IPS DF 6.9 (cell line): ENCODE data around the gene IL26.
"Not testable (repeated sequence)": the region's sequence is repeated elsewhere in the genome, so short reads cannot be mapped to it uniquely, and the experiment has no call there.

Experiments
- DNase-seq: peaks from one replicate; pipeline ENCODE4 v3.0.0-alpha.2; 2013; ENCODE audit warnings: low read depth, low spot score
- H3K27ac ChIP-seq: one replicate; pipeline ENCODE4 v1.5.1; 2013; ENCODE audit warnings: low read length, control low read depth
- H3K27me3 ChIP-seq: 2 replicates; pipeline ENCODE4 v1.6.1; 2013; ENCODE audit warnings: mild to moderate bottlenecking, low read length; ENCODE audit not compliant: control insufficient read depth, insufficient read depth
- H3K36me3 ChIP-seq: 2 replicates; pipeline ENCODE4 v1.6.1; 2013; ENCODE audit warnings: low read length; ENCODE audit not compliant: control insufficient read depth, insufficient read depth
- H3K4me1 ChIP-seq: 2 replicates; pipeline ENCODE4 v1.6.1; 2013; ENCODE audit warnings: low read length; ENCODE audit not compliant: control insufficient read depth, insufficient read depth
- H3K4me3 ChIP-seq: 2 replicates; pipeline ENCODE4 v1.5.1; 2013; ENCODE audit warnings: mild to moderate bottlenecking, low read length
- H3K9me3 ChIP-seq: 2 replicates; pipeline ENCODE4 v1.6.1; 2013; ENCODE audit warnings: low read length, inconsistent platforms; ENCODE audit not compliant: control insufficient read depth, insufficient read depth
- WGBS: extraction: QIAGEN DNeasy Blood & Tissue Kit; methylation state at CpG from one replicate; pipeline ENCODE4 v1.1.7; 2013; ENCODE audit warnings: mixed read lengths, missing lambda C conversion rate; ENCODE audit not compliant: insufficient read length, insufficient coverage; 5-methylcytosine and 5-hydroxymethylcytosine counted together

The IL26 gene

GRCh38 chr12:68176257-68176656 is 49.4 kb downstream of the IL26 start:
- H3K4me3 ChIP-seq: no peak overlapping the region
- H3K36me3 ChIP-seq: no peaks in the 10 kb centered on the region
- no peak for DNase-seq
- H3K27me3 ChIP-seq: no peaks in the 10 kb centered on the region
- no peaks in the 10 kb centered on the region for H3K9me3 ChIP-seq
- no peak overlapping the region for H3K27ac ChIP-seq
- no peaks in the 10 kb centered on the region for H3K4me1 ChIP-seq

DNA sequence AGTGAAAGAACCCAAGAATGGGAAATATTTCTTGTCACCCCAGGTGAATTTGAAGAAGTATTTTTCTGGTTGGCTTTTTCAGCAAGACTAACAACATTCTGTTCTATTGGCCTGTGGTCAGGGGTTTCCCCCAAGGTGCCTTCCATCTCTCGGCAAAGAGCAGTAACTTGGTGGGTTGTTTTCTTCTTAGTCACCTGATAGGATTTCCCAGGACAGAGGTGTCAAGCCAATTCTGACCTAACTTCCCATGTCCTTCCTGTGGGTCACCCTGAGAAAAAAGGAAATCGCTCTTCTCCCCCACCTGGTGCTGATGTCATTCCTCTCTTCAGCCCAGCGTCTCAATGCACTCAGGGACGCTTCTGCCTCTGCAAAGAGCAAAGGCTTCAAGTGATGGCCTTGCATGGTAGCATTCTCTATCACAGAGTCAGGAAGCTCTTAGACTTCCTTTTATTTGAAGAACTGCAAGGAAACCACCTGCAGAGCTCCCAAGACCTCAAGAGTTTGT is 50.0 kb downstream of the IL26 start:
- H3K27ac ChIP-seq: no peak overlapping the region
- H3K9me3 ChIP-seq: no peaks in the 10 kb centered on the region
- H3K27me3 ChIP-seq: no peaks in the 10 kb centered on the region
- WGBS: no CpG with 5 or more reads among the region's 4 CpGs
- H3K36me3 ChIP-seq: no peaks in the 10 kb centered on the region
- no peak overlapping the region for H3K4me3 ChIP-seq
- H3K4me1 ChIP-seq: no peaks in the 10 kb centered on the region
- DNase-seq: no peak

GRCh38 chr12:68174761-68175160 is 50.8 kb downstream of the IL26 start:
- H3K27me3 ChIP-seq, H3K4me1 ChIP-seq, H3K4me3 ChIP-seq, DNase-seq, H3K36me3 ChIP-seq, H3K27ac ChIP-seq, H3K9me3 ChIP-seq: not testable (repeated sequence)
- WGBS: no CpG with 5 or more reads among the region's 3 CpGs

DNA sequence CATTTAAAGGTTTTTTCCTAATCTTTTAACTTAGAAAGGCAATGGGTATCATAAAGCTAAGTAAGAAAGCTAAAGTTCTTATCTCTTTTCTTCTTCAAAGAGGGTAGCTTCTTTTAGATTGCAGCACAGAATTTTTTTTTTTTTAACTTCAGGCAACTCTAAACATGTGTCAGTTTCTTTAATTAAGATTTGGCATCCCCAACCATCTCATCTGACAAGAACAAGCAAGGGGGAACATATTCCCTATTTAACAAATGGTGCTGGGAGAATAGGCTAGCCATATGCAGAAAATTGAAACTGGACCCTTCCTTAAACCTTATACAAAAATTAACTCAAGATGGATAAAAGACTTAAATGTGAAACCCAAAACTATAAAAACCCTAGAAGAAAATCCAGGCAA is 51.8 kb downstream of the IL26 start:
- Histone ChIP-seq H3K4me3 (no peak overlapping the region), H3K27ac (no peak overlapping the region), H3K4me1 (no peaks in the 10 kb centered on the region), H3K36me3 (no peaks in the 10 kb centered on the region), H3K9me3 (no peaks in the 10 kb centered on the region), H3K27me3 (no peaks in the 10 kb centered on the region)
- no peak for DNase-seq

- Histone ChIP-seq H3K4me3 (no peak overlapping the region), H3K4me1 (no peaks in the 10 kb centered on the region), H3K27me3 (no peaks in the 10 kb centered on the region), H3K9me3 (no peaks in the 10 kb centered on the region), H3K27ac (no peak overlapping the region), H3K36me3 (no peaks in the 10 kb centered on the region)
- DNase-seq: no peak
- WGBS: no CpG with 5 or more reads among the region's 2 CpGs
Observed at GRCh38 chr12:68170726-68171125, 54.9 kb downstream of the IL26 start.

DNA sequence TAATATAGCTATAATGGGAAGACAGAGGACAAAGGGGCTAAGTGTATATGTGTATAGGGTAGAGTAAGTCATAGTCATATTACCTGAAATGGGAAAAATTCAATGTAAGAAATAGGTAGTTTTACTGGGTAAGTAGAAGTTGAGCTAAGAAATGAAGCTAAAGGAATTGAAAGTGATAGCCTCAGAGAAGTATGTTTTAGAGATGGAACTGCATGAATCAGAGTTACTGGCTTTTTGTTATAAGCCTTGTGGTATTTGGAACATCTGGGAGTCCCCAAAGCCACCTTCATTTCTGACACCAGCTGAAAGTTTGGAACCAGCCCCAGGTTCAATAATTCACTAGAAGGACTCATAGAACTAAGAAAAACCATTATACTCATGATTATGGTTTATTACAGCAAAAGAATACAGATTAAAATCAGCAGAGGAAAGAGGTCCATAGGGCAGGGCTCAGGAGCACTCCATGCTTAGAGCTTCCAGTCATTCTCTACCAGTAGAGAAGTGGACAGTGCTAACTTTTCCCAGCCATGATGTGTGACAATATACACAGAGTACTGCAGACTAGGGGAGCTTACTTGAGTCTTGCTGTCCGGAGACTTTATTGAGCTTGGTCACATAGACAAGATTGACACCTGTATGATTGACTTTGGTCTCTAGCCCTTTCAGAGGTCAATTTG is 56.3 kb downstream of the IL26 start:
- Histone ChIP-seq H3K4me3 (no peak overlapping the region), H3K27me3 (no peaks in the 10 kb centered on the region), H3K36me3 (no peaks in the 10 kb centered on the region), H3K9me3 (no peaks in the 10 kb centered on the region), H3K4me1 (no peaks in the 10 kb centered on the region), H3K27ac (no peak overlapping the region)
- no peak for DNase-seq
- no CpG with 5 or more reads among the region's 1 CpG for WGBS

DNA sequence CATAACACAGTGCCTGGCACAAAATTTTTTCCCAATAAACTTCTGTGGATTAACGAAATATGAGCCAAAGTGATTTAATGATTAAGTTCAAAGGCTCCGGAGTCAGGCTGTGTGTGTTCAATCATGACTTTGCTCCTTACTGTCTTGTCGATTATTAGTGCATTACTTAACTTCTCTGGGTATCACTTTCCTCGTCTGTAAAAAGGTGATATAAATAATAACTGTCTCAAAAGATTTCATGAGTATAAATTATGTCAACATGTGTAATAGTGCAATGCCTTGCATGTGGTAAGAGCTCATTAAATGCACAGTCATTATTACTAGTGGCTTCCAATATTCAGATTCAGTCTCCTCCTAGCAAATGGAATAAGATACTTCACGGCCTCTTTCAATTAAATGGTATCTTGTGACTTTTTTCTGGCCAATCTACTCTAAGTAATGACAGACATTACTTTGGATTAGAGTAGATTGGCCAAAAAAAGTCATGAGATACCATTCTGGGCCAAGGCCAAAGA is 59.2 kb downstream of the IL26 start:
- H3K4me3 ChIP-seq: no peak overlapping the region
- DNase-seq: no peak
- no peaks in the 10 kb centered on the region for H3K9me3 ChIP-seq
- no peaks in the 10 kb centered on the region for H3K36me3 ChIP-seq
- no peaks in the 10 kb centered on the region for H3K4me1 ChIP-seq
- no CpG with 5 or more reads among the region's 5 CpGs for WGBS
- H3K27me3 ChIP-seq: no peaks in the 10 kb centered on the region
- no peak overlapping the region for H3K27ac ChIP-seq

- H3K4me3 ChIP-seq: no peak overlapping the region
- DNase-seq: no peak
- no CpG with 5 or more reads among the region's 4 CpGs for WGBS
- no peaks in the 10 kb centered on the region for H3K9me3 ChIP-seq
- no peaks in the 10 kb centered on the region for H3K27me3 ChIP-seq
- no peaks in the 10 kb centered on the region for H3K36me3 ChIP-seq
- H3K4me1 ChIP-seq: no peaks in the 10 kb centered on the region
- no peak overlapping the region for H3K27ac ChIP-seq
Observed at GRCh38 chr12:68163560-68164081, 62.0 kb downstream of the IL26 start.

- no peak overlapping the region for H3K27ac ChIP-seq
- no peak overlapping the region for H3K4me3 ChIP-seq
- H3K36me3 ChIP-seq: no peaks in the 10 kb centered on the region
- H3K27me3 ChIP-seq: no peaks in the 10 kb centered on the region
- no peaks in the 10 kb centered on the region for H3K9me3 ChIP-seq
- WGBS: no CpG with 5 or more reads among the region's 2 CpGs
- no peak for DNase-seq
- H3K4me1 ChIP-seq: no peaks in the 10 kb centered on the region
Observed at GRCh38 chr12:68162374-68162773, 63.2 kb downstream of the IL26 start.

DNA sequence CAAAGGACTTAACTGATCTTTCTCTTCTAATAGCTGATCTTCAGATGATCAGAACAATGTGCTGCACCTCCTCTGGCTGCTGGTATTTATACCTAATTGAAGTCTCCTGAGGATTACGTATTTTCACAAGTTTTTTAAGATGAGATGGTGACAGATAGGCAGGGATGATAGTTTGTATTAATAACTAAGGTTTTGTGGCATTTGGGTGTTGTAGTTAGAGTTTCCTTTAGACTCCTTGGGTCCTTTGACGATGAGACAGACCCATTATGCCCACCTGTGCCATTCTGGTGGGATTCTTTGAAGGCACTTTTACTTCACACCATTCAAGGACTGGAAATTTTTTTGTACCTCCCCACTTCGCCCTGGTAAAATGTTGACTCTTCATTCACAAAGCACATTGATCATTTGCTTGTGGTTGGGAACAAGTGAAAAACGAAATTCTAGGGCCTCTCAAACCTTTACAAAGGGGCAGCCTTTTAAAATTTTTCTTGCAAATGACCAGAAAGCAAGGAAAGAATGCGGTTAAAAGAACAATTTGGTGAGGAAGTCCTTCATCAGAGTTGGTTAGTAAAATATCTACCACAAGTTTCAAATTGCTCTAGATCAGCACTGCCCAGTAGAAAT is 65.8 kb downstream of the IL26 start, which contains the start of gene IFNG:
TSS of gene IFNG (minus strand) at position 60 of the 624 bp plus-strand sequence. CDS start 125 bp downstream, outside the sequence.
- Histone ChIP-seq H3K9me3 (no peaks in the 10 kb centered on the region), H3K27ac (no peak within 1 kb of the TSS), H3K27me3 (no peaks in the 10 kb centered on the region), H3K36me3 (no peaks in the 10 kb centered on the region), H3K4me3 (no peak within 1 kb of the TSS), H3K4me1 (no peaks in the 10 kb centered on the region)
- DNase-seq: no peak
- no CpG with 5 or more reads among the region's 5 CpGs for WGBS
